HS-27A (cell line): ENCODE results near the gene NTM.
A peak's percentile ranks its signal among the peaks of the same experiment; 100 is the strongest.

Experiments used
- DNase-seq: peaks from one replicate; pipeline ENCODE4 v3.0.0-alpha.2; 2012; ENCODE audit warnings: low read depth, missing footprints

The NTM gene

DNA sequence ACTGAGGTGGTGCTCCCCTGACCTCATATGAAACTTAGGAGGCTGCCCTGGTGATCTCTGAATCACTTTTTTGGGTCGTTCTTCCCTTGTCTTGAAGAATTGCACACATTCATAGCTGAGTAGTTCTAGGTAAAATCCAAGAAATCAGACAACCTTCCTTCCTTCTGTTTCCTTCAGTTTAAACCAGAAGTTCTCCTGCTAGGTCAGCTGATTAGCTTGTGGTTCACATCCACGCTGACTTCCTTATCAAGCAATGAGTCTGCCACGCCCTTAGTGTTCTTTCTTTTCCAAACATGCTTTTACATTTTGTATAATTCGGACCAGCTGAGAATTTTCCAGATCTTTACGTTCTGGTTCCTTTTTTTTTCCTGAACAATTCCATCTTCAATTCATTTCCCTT lies 892.8 kb downstream of the NTM start:
- DNase-seq: no peak

GRCh38 chr11:132263875-132264274 lies 893.5 kb downstream of the NTM start:
- no peak for DNase-seq

DNA sequence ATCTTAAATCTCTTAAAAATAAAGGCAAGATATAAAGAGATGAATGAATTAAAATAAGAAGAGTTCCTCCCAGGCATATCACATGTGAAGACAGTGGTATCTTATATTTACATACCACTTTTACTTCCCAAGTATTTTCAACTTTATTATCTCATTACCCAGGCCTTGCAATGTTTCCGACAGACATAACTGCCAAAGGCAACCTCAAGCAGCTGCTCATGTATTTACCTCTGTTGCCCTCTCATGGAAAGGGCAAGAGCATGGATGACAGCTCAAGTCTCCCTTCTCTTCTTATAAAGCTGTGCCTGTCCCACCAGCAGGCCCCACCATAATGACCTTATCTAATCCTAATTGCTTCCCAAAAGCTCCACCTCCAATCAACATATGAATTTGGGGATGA lies 894.2 kb downstream of the NTM start:
- DNase-seq: no peak

DNA sequence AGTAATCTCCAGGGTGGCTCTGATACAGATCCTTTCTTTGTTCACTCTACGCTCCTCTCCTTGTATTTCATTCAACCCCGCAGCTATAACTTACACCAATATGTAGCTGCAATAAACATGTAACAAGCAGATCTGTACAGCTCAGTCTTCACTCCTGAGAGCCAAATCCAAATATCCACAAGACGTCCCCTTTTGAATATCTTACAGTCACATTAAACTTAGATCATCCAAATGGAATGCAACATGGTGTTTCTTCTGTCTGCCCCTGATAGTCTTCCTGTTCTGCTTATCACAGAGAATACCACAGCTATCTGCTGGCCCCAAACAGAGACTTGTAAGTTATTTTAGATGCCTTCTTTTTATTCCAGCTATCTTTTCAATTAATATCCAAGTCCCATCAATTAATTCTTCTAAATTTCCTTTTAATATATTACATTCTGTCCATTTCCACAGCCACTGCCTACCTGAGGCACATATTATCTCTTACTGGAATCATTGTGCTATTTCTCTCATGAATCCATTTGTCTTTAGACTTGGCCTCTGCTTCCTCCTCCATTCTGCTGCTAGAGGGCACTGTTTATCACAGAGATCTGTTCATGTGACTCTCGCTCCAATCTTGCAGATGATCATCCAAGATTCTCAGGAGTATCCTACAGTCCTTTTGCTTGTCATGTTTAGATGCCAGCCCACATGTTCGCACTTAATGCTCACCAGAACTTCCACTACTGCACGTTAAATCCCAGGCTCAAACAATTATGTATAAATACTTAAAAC lies 908.6 kb downstream of the NTM start:
- peak; percentile 7 for DNase-seq

DNA sequence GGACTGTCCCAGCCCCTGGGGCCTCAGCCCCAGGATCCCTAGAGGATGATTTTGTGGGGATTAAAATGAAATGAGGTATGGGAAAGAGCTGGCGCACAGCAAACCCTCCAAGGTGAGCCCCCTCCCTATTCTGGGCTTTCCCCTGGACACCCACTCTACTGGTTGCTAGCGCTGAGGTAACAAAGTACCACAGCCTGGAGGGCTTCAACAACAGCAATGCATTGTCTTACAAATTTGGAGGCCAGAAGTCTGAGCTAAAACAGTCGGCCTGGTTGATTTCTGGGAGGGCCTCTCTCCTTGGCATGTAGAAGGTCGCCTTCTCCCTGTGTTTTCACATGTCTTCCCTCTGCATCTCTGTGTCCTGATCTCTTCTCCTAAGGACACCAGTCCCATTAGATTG lies 913.6 kb downstream of the NTM start:
- DNase-seq: no peak

GRCh38 chr11:132284611-132285010 lies 914.2 kb downstream of the NTM start:
- no peak for DNase-seq

DNA sequence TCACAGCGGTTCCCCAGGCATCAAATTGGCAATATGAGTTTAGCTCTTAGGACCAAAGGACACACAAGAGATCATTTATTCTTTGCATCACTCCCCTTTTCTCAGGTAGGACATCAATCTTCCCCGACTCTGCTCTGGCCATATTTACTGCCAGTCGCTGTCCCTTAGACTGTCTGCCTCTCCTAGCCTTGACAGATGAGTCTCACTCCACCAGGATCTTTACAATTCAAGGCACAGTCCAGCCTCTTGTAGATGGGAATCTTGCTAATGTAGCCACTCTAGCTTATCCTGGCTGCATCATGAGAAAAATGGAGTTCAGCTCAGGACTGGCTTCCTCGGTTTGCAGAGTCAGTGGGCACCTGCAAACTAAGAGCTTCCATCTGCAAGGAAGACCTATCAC lies 915.2 kb downstream of the NTM start:
- no peak for DNase-seq

GRCh38 chr11:132286106-132286505 lies 915.7 kb downstream of the NTM start:
- DNase-seq: no peak

DNA sequence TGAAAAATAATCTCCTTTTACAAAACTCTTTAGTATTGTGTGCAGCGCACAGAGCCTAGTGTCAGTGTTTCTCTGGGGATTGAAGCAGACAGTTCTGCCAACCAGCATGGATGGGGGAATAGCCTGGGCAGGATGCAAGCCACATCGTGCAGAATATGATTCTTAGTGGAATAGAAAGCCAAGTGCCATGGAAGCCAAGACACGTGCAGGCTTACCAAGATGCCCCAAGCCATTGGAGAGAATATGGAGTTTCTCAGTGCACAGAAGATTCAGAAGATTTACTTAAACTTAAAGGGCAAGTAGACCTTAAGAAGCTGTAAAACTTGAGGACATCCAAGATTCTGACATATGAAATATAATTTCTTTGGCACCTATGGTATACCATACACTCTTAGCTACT lies 917.6 kb downstream of the NTM start:
- DNase-seq: no peak

- no peak for DNase-seq
These were observed 919.3 kb downstream of the NTM start for GRCh38 chr11:132289590-132290256.

DNA sequence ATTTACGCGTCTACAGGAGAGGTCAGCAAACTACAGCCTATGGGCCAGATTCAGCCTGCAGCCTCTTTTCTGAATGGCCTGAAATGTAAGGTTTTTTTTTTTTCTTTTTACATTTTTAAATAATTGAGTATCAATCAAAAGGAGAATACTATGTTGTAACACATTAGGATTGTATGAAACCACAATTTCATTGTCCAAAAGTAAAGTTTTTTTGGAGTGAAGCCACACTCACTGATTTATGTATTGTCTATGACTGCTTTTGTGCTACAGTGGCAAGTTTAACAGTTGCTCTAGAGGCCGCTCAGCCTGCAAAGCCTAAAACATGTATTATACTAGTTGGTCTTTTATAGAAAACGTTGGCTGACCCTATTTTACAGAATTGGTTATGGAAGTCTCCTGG lies 923.2 kb downstream of the NTM start:
- no peak for DNase-seq

- DNase-seq: no peak
These were observed 926.7 kb downstream of the NTM start for GRCh38 chr11:132296946-132297610.

GRCh38 chr11:132298357-132298756 lies 927.9 kb downstream of the NTM start:
- no peak for DNase-seq

GRCh38 chr11:132300283-132300682 lies 929.9 kb downstream of the NTM start:
- no peak for DNase-seq

- no peak for DNase-seq
These were observed 931.0 kb downstream of the NTM start for GRCh38 chr11:132301465-132301864.

GRCh38 chr11:132301900-132302299 lies 931.5 kb downstream of the NTM start:
- no peak for DNase-seq

DNA sequence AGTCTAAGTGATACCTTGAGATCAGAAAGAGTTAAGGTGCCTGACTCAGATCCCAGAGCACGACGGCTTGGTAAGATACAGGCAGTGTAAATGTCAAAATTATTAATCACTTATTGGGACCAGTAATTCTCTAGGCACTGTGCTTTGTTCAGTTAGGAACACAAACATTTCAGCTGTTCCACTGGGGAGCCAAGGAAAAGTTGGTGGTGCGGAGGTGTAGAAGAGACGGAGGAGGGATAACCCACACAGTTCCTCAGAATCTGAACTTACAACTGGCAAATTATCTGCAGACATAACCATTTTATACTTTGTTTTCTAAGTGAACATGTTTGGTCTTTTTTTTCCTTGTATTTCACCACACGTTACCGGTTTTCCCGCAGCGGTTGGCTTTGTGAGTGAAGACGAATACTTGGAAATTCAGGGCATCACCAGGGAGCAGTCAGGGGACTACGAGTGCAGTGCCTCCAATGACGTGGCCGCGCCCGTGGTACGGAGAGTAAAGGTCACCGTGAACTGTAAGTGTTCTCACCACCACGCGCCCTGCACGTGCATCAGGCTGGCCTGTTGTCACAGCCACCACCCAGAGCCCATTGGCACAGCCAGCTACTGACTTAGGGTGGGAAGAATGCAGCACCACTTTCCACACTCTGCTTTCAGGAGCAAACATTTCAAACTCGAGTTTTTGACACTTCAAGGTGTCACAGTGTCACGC lies 937.0 kb downstream of the NTM start:
- no peak for DNase-seq

GRCh38 chr11:132310390-132311375 lies 940.3 kb downstream of the NTM start:
- DNase-seq: no peak

- no peak for DNase-seq
These were observed 941.3 kb downstream of the NTM start for GRCh38 chr11:132311703-132312102.

- peak; percentile 26 for DNase-seq
These were observed 941.7 kb downstream of the NTM start for GRCh38 chr11:132312161-132312560.

DNA sequence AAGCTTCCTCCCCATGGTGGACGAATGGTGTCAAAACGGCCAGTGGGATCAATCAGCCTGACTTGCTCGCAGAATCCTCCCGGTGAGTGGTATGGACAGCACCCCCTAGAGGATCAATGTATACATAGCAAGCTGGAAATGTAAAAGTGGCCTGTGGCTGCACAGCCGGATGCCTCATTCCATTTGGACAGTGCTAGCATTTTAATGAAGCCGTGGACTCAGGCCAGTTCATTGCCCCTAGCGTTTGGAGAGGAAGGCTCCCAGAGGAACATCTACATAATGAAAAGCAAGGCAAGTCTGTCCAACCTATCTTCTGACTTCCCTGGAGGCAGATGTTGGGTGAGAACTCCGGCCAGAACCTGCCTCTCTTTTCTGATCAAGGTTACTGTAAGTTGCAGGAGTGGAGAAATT lies 942.3 kb downstream of the NTM start:
- DNase-seq: peak; percentile 0
